Liver (tissue), 9 donors: ENCODE data around the gene TNFRSF12A. TPM values are rescaled to one million over a fixed set of nuclear protein-coding genes. Genes with fewer than 3 reads are reported as not detected.

Experiments used
- DNase-seq: peaks from one replicate; pipeline ENCODE4 v3.0.0-alpha.2; 2017; ENCODE audit warnings: low spot score
- H3K27ac ChIP-seq, 2 donors: one replicate each; pipeline ENCODE4 v1.7.0; 2013; ENCODE audit warnings: inconsistent platforms in 2 of 2, low read length in 2 of 2, control low read depth in 1 of 2, low read depth in 1 of 2, mild to moderate bottlenecking in 1 of 2
- H3K27me3 ChIP-seq, 4 donors: one replicate each; pipeline versions ENCODE4 v1.6.1 to v1.7.0; 2013; ENCODE audit warnings: low read length in 3 of 4, inconsistent platforms in 1 of 4, mild to moderate bottlenecking in 1 of 4, moderate library complexity in 1 of 4; ENCODE audit not compliant: control insufficient read depth in 4 of 4, insufficient read depth in 4 of 4
- H3K36me3 ChIP-seq, 4 donors: one replicate each; pipeline versions ENCODE4 v1.6.1 to v1.7.0; 2013; ENCODE audit warnings: low read length in 3 of 4, mild to moderate bottlenecking in 3 of 4, low read depth in 1 of 4, moderate library complexity in 1 of 4; ENCODE audit not compliant: control insufficient read depth in 4 of 4, insufficient read depth in 3 of 4
- H3K4me1 ChIP-seq, 4 donors: one replicate each; pipeline versions ENCODE4 v1.6.1 to v1.7.0; 2013; ENCODE audit warnings: low read length in 3 of 4, mild to moderate bottlenecking in 3 of 4, moderate library complexity in 1 of 4; ENCODE audit not compliant: control insufficient read depth in 4 of 4, insufficient read depth in 4 of 4
- H3K4me3 ChIP-seq, 3 donors: one replicate each; pipeline versions ENCODE4 v1.6.1 to v1.7.0; 2013; ENCODE audit warnings: low read length in 3 of 3, control low read depth in 1 of 3, low read depth in 1 of 3, mild to moderate bottlenecking in 1 of 3
- H3K9ac ChIP-seq, 2 donors: one replicate each; pipeline ENCODE4 v1.7.0; 2013; ENCODE audit warnings: low read length in 2 of 2, mild to moderate bottlenecking in 2 of 2, moderate library complexity in 2 of 2, control low read depth in 1 of 2, low read depth in 1 of 2
- H3K9me3 ChIP-seq, 4 donors: one replicate each; pipeline versions ENCODE4 v1.6.1 to v1.7.0; 2013; ENCODE audit warnings: low read length in 3 of 4; ENCODE audit not compliant: control insufficient read depth in 4 of 4
- ATF3 ChIP-seq: IDR thresholded peaks from 2 replicates; pipeline ENCODE4 v1.6.1; 2016; ENCODE audit warnings: antibody characterized with exemption
- CTCF ChIP-seq: fragments of 150-350 bp; IDR thresholded peaks from 2 replicates; pipeline ENCODE4 v1.5.1; 2017; ENCODE audit warnings: improper control_type of control experiment, low read depth, low read length; ENCODE audit not compliant: missing input control
- EGR1 ChIP-seq, 2 donors: IDR thresholded peaks; 2 replicates each; pipeline ENCODE4 v1.6.1; 2016 to 2018; ENCODE audit warnings: antibody characterized with exemption in 2 of 2, low read depth in 2 of 2
- FOXA1 ChIP-seq: IDR thresholded peaks from 2 replicates; pipeline ENCODE4 v1.6.1; 2016; ENCODE audit warnings: antibody characterized with exemption
- FOXA2 ChIP-seq: IDR thresholded peaks from 2 replicates; pipeline ENCODE4 v1.6.1; 2016; ENCODE audit warnings: antibody characterized with exemption
- GABPA ChIP-seq, 2 donors: IDR thresholded peaks in 1 of 2; conservative IDR thresholded peaks in 1 of 2; 2 replicates each; pipeline ENCODE4 v1.6.1; 2016; ENCODE audit warnings: antibody characterized with exemption in 2 of 2, mild to moderate bottlenecking in 1 of 2, moderate library complexity in 1 of 2
- HNF4A ChIP-seq, 2 donors: conservative IDR thresholded peaks; 2 replicates each; pipeline ENCODE4 v1.6.1; 2016; ENCODE audit warnings: antibody characterized with exemption in 2 of 2, mild to moderate bottlenecking in 2 of 2
- HNF4G ChIP-seq: IDR thresholded peaks from 2 replicates; pipeline ENCODE4 v1.6.1; 2016; ENCODE audit warnings: antibody characterized with exemption
- JUND ChIP-seq, 2 donors: IDR thresholded peaks; 2 replicates each; pipeline ENCODE4 v1.6.1; 2016; ENCODE audit warnings: antibody characterized with exemption in 2 of 2
- MAX ChIP-seq: IDR thresholded peaks from 2 replicates; pipeline ENCODE4 v1.6.1; 2016; ENCODE audit warnings: antibody characterized with exemption
- NR2F2 ChIP-seq: IDR thresholded peaks from 2 replicates; pipeline ENCODE4 v1.6.1; 2016; ENCODE audit warnings: antibody characterized with exemption
- RAD21 ChIP-seq, 2 donors: IDR thresholded peaks; 2 replicates each; pipeline ENCODE4 v1.6.1; 2016; ENCODE audit warnings: antibody characterized with exemption in 2 of 2, mild to moderate bottlenecking in 2 of 2
- REST ChIP-seq: IDR thresholded peaks from 2 replicates; pipeline ENCODE4 v1.6.1; 2016; ENCODE audit warnings: antibody characterized with exemption, mild to moderate bottlenecking
- RXRA ChIP-seq, 2 donors: IDR thresholded peaks; 2 replicates each; pipeline ENCODE4 v1.6.1; 2017 to 2018; ENCODE audit warnings: antibody characterized with exemption in 2 of 2, mild to moderate bottlenecking in 1 of 2
- SP1 ChIP-seq: IDR thresholded peaks from 2 replicates; pipeline ENCODE4 v1.6.1; 2018; ENCODE audit warnings: antibody characterized with exemption, mild to moderate bottlenecking
- TAF1 ChIP-seq: conservative IDR thresholded peaks from 2 replicates; pipeline ENCODE4 v1.6.1; 2016; ENCODE audit warnings: antibody characterized with exemption, mild to moderate bottlenecking
- YY1 ChIP-seq: IDR thresholded peaks from 2 replicates; pipeline ENCODE4 v1.6.1; 2016; ENCODE audit warnings: antibody characterized with exemption, mild to moderate bottlenecking
- ZBTB33 ChIP-seq: IDR thresholded peaks from 2 replicates; pipeline ENCODE4 v1.6.1; 2016; ENCODE audit warnings: antibody characterized with exemption
- WGBS: extraction: QIAGEN DNeasy Blood & Tissue Kit; methylation state at CpG from one replicate; pipeline ENCODE4 v1.1.7; 2013; 5-methylcytosine and 5-hydroxymethylcytosine counted together
- polyA plus RNA-seq, 2 donors: library from polyadenylated mRNA; stranded (reverse) in 1 of 2; unstranded in 1 of 2; fragments of 200-250 nt in 1 of 2; fragments of >200 nt in 1 of 2; fragmentation: Nextera tagmentation in 1 of 2; extraction: Ambion mirVana in 1 of 2; gene quantifications; one replicate each; pipeline versions ENCODE4 v1.2.1 to v1.2.3, GENCODE V29; 2013 to 2015
- total RNA-seq, 2 donors: library from RNA; depleted of rRNA; stranded (reverse); fragments of >200 nt; gene quantifications; one replicate each; pipeline ENCODE4 v1.2.3, GENCODE V29; 2014
- donor health status: healthy.
- donor health status: healthy.
- donor health status: healthy.
- donor health status: healthy.
- donor health status: healthy.

Gene TNFRSF12A
- total and polyA plus RNA-seq, 4 donors: 7.9 to 35.5 (median 9.1) TPM

GRCh38 chr16:2996298-2996697 lies 23.9 kb upstream of the TNFRSF12A start:
- no peaks in the 10 kb centered on the region for H3K27me3 ChIP-seq
- no peaks in the 10 kb centered on the region for H3K9me3 ChIP-seq
- no peaks in the 10 kb centered on the region for H3K36me3 ChIP-seq
- H3K4me1 ChIP-seq: no peaks in the 10 kb centered on the region
- no peak overlapping the region for H3K27ac ChIP-seq
- H3K9ac ChIP-seq: no peak overlapping the region
- no peak for TF ChIP-seq JUND (IDR thresholded peaks at IDR 0.05)
- no peak for TF ChIP-seq FOXA1
- TF ChIP-seq YY1: no peak
- no peak for TF ChIP-seq EGR1 (IDR thresholded peaks at IDR 0.05; ENCODE audit: low read depth in 2 of 2)
- no peak overlapping the region for H3K4me3 ChIP-seq
- DNase-seq: no peak
- 91% methylated on average over 13 of the region's 13 CpGs for WGBS

- Histone ChIP-seq H3K9me3 (no peaks in the 10 kb centered on the region), H3K27me3 (no peaks in the 10 kb centered on the region), H3K27ac (no peak overlapping the region), H3K36me3 (no peaks in the 10 kb centered on the region), H3K9ac (no peak overlapping the region), H3K4me3 (no peak overlapping the region), H3K4me1 (peaks cover 0 to 2% (median 0%) of the 10 kb centered on the region in 4 donors)
- DNase-seq: no peak
- WGBS: 88% methylated on average over 6 of the region's 6 CpGs
- TF ChIP-seq SP1 (no peak), NR2F2 (no peak), JUND (IDR thresholded peaks at IDR 0.05) (no peak), YY1 (no peak), RXRA (IDR thresholded peaks at IDR 0.05) (no peak), TAF1 (no peak), EGR1 (IDR thresholded peaks at IDR 0.05; ENCODE audit: low read depth in 2 of 2) (no peak), FOXA1 (no peak), ZBTB33 (no peak), REST (no peak), RAD21 (IDR thresholded peaks at IDR 0.05) (no peak), HNF4G (no peak), HNF4A (conservative IDR thresholded peaks at IDR 0.05) (no peak), CTCF (no peak), MAX (no peak), ATF3 (no peak), FOXA2 (no peak), GABPA (IDR thresholded peaks at IDR 0.05 in 1 of 2, conservative IDR thresholded peaks at IDR 0.05 in 1 of 2) (no peak)
Observed at GRCh38 chr16:2999929-3000328, 20.2 kb upstream of the TNFRSF12A start.
